ENCODE measurements around the gene KRT38. TPM values are rescaled to one million over a fixed set of nuclear protein-coding genes. Genes with fewer than 3 reads are reported as not detected.

Gene KRT38
- total and polyA plus RNA-seq, 2 of the 8 experiments (the other 6 are each of a cell fraction or from before 2014, with no cell fraction given), result not detected

GRCh38 chr17:41468346-41468745 is 27.6 kb upstream of the KRT38 start:
- H4K91ac ChIP-seq (replicated peaks; ENCODE audit: insufficient read length, low read length), result no peak overlapping the region
- no peak overlapping the region for H3K4ac ChIP-seq (replicated peaks; ENCODE audit: insufficient read length, low read depth, low read length)
- no peaks in the 10 kb centered on the region for H3K36me3 ChIP-seq (ENCODE audit: control insufficient read depth in 2 of 4, insufficient read depth in 4 of 4, low read length in 3 of 4)
- no peak overlapping the region for H3K18ac ChIP-seq (ENCODE audit: extremely low read depth, low read length)
- no peak overlapping the region for H2BK120ac ChIP-seq (replicated peaks; ENCODE audit: low read depth, low read length)
- H3K27ac ChIP-seq (ENCODE audit: low read depth, low read length), result no peak overlapping the region
- H3K4me3 ChIP-seq (ENCODE audit: extremely low read depth in 1 of 4, insufficient read depth in 2 of 4, low read depth in 3 of 4, low read length in 4 of 4), result no peak overlapping the region
- POLR2A ChIA-PET (ENCODE audit: partially characterized antibody), result no interaction called here
- no peak overlapping the region for H2BK20ac ChIP-seq (ENCODE audit: low read length)
- H2AFZ ChIP-seq (ENCODE audit: low read length), result no peak overlapping the region
- H3K56ac ChIP-seq (replicated peaks; ENCODE audit: insufficient read length, low read depth, low read length), result no peak overlapping the region
- no peaks in the 10 kb centered on the region; a peak in 1 of 4 replicates for H3K9me3 ChIP-seq (ENCODE audit: insufficient read depth in 2 of 2, low read depth in 1 of 2, low read length in 1 of 2)
- H3K23ac ChIP-seq (ENCODE audit: insufficient read length), result no peak overlapping the region
- DNase-seq (ENCODE audit: low read depth in 1 of 2, low spot score in 2 of 2) (no peak), FAIRE-seq (no peak)
- no peak overlapping the region for H3K4me2 ChIP-seq (ENCODE audit: insufficient read depth in 1 of 2, low read depth in 2 of 2, low read length in 2 of 2)
- no peak overlapping the region for H2BK12ac ChIP-seq (ENCODE audit: low read depth, low read length)
- H3K79me1 ChIP-seq (ENCODE audit: low read depth, low read length), result no peaks in the 10 kb centered on the region
- no peaks in the 10 kb centered on the region for H3K23me2 ChIP-seq (ENCODE audit: low read depth, low read length)
- CTCF ChIA-PET (ENCODE audit: partially characterized antibody), result interaction anchor here (0.6 to 1.0 kb wide), 3 partner anchors 11 to 673 kb away, joined by 3 to 4 read pairs (median 3); no protein-coding TSS in a partner anchor
- no peak overlapping the region for H4K8ac ChIP-seq (ENCODE audit: extremely low read depth, insufficient read depth, low read length)
- no peak overlapping the region for H4K5ac ChIP-seq (ENCODE audit: insufficient read length, low read depth, low read length)
- TF ChIP-seq ATF3 (IDR thresholded peaks at IDR 0.05; ENCODE audit: insufficient read depth, low read depth, low read length), result no peak
- no peak for TF ChIP-seq POU5F1 (IDR thresholded peaks at IDR 0.05; ENCODE audit: low read depth, low read length)
- TF ChIP-seq KDM1A (IDR thresholded peaks at IDR 0.05; ENCODE audit: borderline replicate concordance, low read length), result no peak
- TF ChIP-seq EZH2 (IDR thresholded peaks at IDR 0.05; ENCODE audit: low read depth, low read length, severe bottlenecking), result no peak
- TF ChIP-seq TAF7 (optimal IDR thresholded peaks at IDR 0.05; ENCODE audit: borderline replicate concordance, low read depth, low read length), result no peak
- TF ChIP-seq RNF2 (IDR thresholded peaks at IDR 0.05; ENCODE audit: borderline replicate concordance, low read depth, low read length, missing control alignments, poor library complexity, severe bottlenecking), result no peak
- no peak for TF ChIP-seq CBX8 (IDR thresholded peaks at IDR 0.05; ENCODE audit: borderline replicate concordance, low read depth, low read length)
- TF ChIP-seq SP4 (IDR thresholded peaks at IDR 0.05; ENCODE audit: low read length), result no peak
- TF ChIP-seq NRF1 (IDR thresholded peaks at IDR 0.05; ENCODE audit: low read depth, low read length), result no peak
- no peak for TF ChIP-seq SP2 (IDR thresholded peaks at IDR 0.05; ENCODE audit: low read length)
- TF ChIP-seq JUND (IDR thresholded peaks at IDR 0.05; ENCODE audit: low read length), result no peak
- no peak for TF ChIP-seq PHF8 (conservative IDR thresholded peaks at IDR 0.05; ENCODE audit: low read depth, low read length)
- TF ChIP-seq BACH1 (IDR thresholded peaks at IDR 0.05; ENCODE audit: low read length), result no peak
- H2BK15ac ChIP-seq (ENCODE audit: low read length), result no peak overlapping the region
- no peak overlapping the region for H3K14ac ChIP-seq (ENCODE audit: insufficient read length)
- H3K79me2 ChIP-seq (ENCODE audit: control insufficient read depth in 1 of 2, insufficient read depth in 2 of 2, low read length in 2 of 2), result no peaks in the 10 kb centered on the region
- H2AK5ac ChIP-seq (ENCODE audit: low read depth, low read length), result no peak overlapping the region
- H2BK5ac ChIP-seq (ENCODE audit: low read depth, low read length), result no peak overlapping the region
- H4K20me1 ChIP-seq (replicated peaks in 1 of 2; ENCODE audit: control insufficient read depth in 1 of 2, insufficient read depth in 2 of 2, low read length in 2 of 2), result no peaks in the 10 kb centered on the region
- no peaks in the 10 kb centered on the region for H3K27me3 ChIP-seq (replicated peaks in 1 of 4; ENCODE audit: control insufficient read depth in 3 of 4, extremely low read depth in 1 of 4, insufficient read depth in 3 of 4, low read length in 3 of 4)
- no peaks in the 10 kb centered on the region for H3K4me1 ChIP-seq (replicated peaks in 1 of 4; ENCODE audit: control insufficient read depth in 3 of 4, insufficient read depth in 4 of 4, low read length in 3 of 4)
- H3K9ac ChIP-seq (replicated peaks in 1 of 4; ENCODE audit: extremely low read depth in 1 of 4, low read depth in 3 of 4, low read length in 3 of 4), result no peak overlapping the region

Data from H1 (cell line).